GM12878 (cell line): ENCODE data around the gene MPIG6B. TPM values are rescaled to one million over a fixed set of nuclear protein-coding genes. Genes with fewer than 3 reads are reported as not detected.

Experiments used
- ATAC-seq: fragments of 200-7000 bp; cut with Tn5 transposase; 3 replicates; pipeline ENCODE4 v1.9.1; 2020; ENCODE audit warnings: mild to moderate bottlenecking, moderate library complexity
- BruUV-seq: library from RNA; stranded (reverse); fragments of 400-500 nt; replicated peaks from 2 replicates; lab custom pipeline; 2021; lab: Mats Ljungman, UMichigan
- CTCF ChIA-PET: fragments of 300-600 bp; sonication (Branson Sonifier 250); formaldehyde crosslinking; extraction: SDS; loops from one replicate; lab custom pipeline; 2021; ENCODE audit warnings: inconsistent platforms; lab: Yijun Ruan, JAX
- POLR2A ChIA-PET: fragments of 350-600 bp; formaldehyde crosslinking; extraction: SDS; loops from one replicate; lab custom pipeline; 2021; ENCODE audit warnings: inconsistent platforms; lab: Charles Lee
- RAD21 ChIA-PET: fragments of 300-600 bp; sonication (Branson Sonifier 250); formaldehyde crosslinking; loops from one replicate; lab custom pipeline; 2023; ENCODE audit warnings: antibody characterized with exemption; ENCODE audit not compliant: unreplicated experiment; lab: Charles Lee
- SMC1A ChIA-PET: fragments of 300-600 bp; sonication (Branson Sonifier 250); formaldehyde crosslinking; loops from one replicate; lab custom pipeline; 2023; ENCODE audit not compliant: unreplicated experiment, uncharacterized antibody; lab: Charles Lee
- DNase-seq: peaks from one replicate; pipeline ENCODE4 v3.0.0-alpha.2; 2011; ENCODE audit warnings: low read depth, low spot score
- FAIRE-seq: peaks from 3 replicates; lab custom pipeline; 2011; peaks lifted over from hg19 to GRCh38; lab: Jason Lieb, UNC
- H2AFZ ChIP-seq: 2 replicates; pipeline ENCODE4 v1.6.0; 2011; ENCODE audit warnings: low read depth, low read length, control low read depth; ENCODE audit not compliant: control insufficient read depth
- H3K27ac ChIP-seq: 2 replicates; pipeline ENCODE4 v1.5.1; 2011; ENCODE audit warnings: control low read depth; ENCODE audit not compliant: control insufficient read depth, insufficient read depth
- H3K27me3 ChIP-seq, 2 experiments: replicated peaks in 1 of 2; 2 replicates each; pipeline versions ENCODE4 v1.6.0 to v1.6.1; 2011; ENCODE audit warnings: low read length in 1 of 2; ENCODE audit not compliant: control insufficient read depth in 2 of 2, insufficient read depth in 2 of 2
- H3K36me3 ChIP-seq, 2 experiments: 2 replicates each; pipeline ENCODE4 v1.5.1; 2011; ENCODE audit warnings: low read length in 1 of 2; ENCODE audit not compliant: control insufficient read depth in 2 of 2, insufficient read depth in 2 of 2
- H3K4me1 ChIP-seq: 2 replicates; pipeline ENCODE4 v1.6.1; 2011; ENCODE audit warnings: mild to moderate bottlenecking, low read length, moderate library complexity, mixed read lengths; ENCODE audit not compliant: control insufficient read depth, insufficient read depth
- H3K4me2 ChIP-seq: 2 replicates; pipeline ENCODE4 v1.6.0; 2011; ENCODE audit warnings: control low read depth; ENCODE audit not compliant: control insufficient read depth, insufficient read depth
- H3K4me3 ChIP-seq: fragments of 200-600 bp; sonication (generic); 2 replicates; pipeline ENCODE4 v1.5.1; 2016
- H3K79me2 ChIP-seq: 2 replicates; pipeline ENCODE4 v1.6.0; 2011; ENCODE audit warnings: low read length; ENCODE audit not compliant: control insufficient read depth, insufficient read depth
- H3K9ac ChIP-seq: 2 replicates; pipeline ENCODE4 v1.8.0; 2011; ENCODE audit warnings: low read length, control low read depth, mixed read lengths; ENCODE audit not compliant: control insufficient read depth, insufficient read depth
- H3K9me3 ChIP-seq: replicated peaks from 3 replicates; pipeline ENCODE4 v1.5.1; 2011; ENCODE audit warnings: mild to moderate bottlenecking, low read length; ENCODE audit not compliant: control insufficient read depth, insufficient read depth
- H4K20me1 ChIP-seq: 2 replicates; pipeline ENCODE4 v1.6.0; 2011; ENCODE audit not compliant: control insufficient read depth, insufficient read depth
- CREM ChIP-seq: IDR thresholded peaks from 2 replicates; pipeline ENCODE4 v1.6.1; 2014; ENCODE audit warnings: antibody characterized with exemption, low read depth
- E2F4 ChIP-seq: IDR thresholded peaks from 2 replicates; pipeline ENCODE4 v1.6.1; 2012; ENCODE audit warnings: low read depth, low read length, improper control_type of control experiment
- FOS ChIP-seq: IDR thresholded peaks from 3 replicates; pipeline ENCODE4 v1.6.1; 2011; ENCODE audit warnings: borderline replicate concordance; ENCODE audit not compliant: insufficient read length; ENCODE audit errors: extremely low read depth
- IKZF2 ChIP-seq, 2 experiments: fragments of 450-650 bp; IDR thresholded peaks; 2 replicates each; pipeline ENCODE4 v1.6.1; 2017; ENCODE audit warnings: mild to moderate bottlenecking in 2 of 2, moderate library complexity in 2 of 2
- KDM1A ChIP-seq: fragments of 200-600 bp; sonication (generic); IDR thresholded peaks from 2 replicates; pipeline ENCODE4 v1.6.1; 2016; ENCODE audit warnings: borderline replicate concordance
- MTA2 ChIP-seq: fragments of 450-650 bp; IDR thresholded peaks from 2 replicates; pipeline ENCODE4 v1.6.1; 2016; ENCODE audit warnings: low read depth, mild to moderate bottlenecking, moderate library complexity
- NRF1 ChIP-seq: conservative IDR thresholded peaks from 2 replicates; pipeline ENCODE4 v1.6.1; 2011; ENCODE audit warnings: mild to moderate bottlenecking, low read depth, low read length, improper control_type of control experiment
- PKNOX1 ChIP-seq: fragments of 450-650 bp; IDR thresholded peaks from 2 replicates; pipeline ENCODE4 v1.6.1; 2016; ENCODE audit warnings: mild to moderate bottlenecking
- POLR2A ChIP-seq: IDR thresholded peaks from 2 replicates; pipeline ENCODE4 v1.6.1; 2011; ENCODE audit warnings: low read depth, mild to moderate bottlenecking, low read length
- SMC3 ChIP-seq: IDR thresholded peaks from 2 replicates; pipeline ENCODE4 v1.6.1; 2011; ENCODE audit warnings: low read length, improper control_type of control experiment, borderline replicate concordance
- SPI1 ChIP-seq: IDR thresholded peaks from 2 replicates; pipeline ENCODE4 v1.6.1; 2011; ENCODE audit warnings: low read depth, mild to moderate bottlenecking, low read length, moderate library complexity, borderline replicate concordance; ENCODE audit not compliant: insufficient read depth
- TARDBP ChIP-seq: IDR thresholded peaks from 2 replicates; pipeline ENCODE4 v1.6.1; 2016; ENCODE audit warnings: borderline replicate concordance
- TCF7 ChIP-seq: IDR thresholded peaks from 2 replicates; pipeline ENCODE4 v1.6.1; 2014; ENCODE audit warnings: antibody characterized with exemption, borderline replicate concordance
- YY1 ChIP-seq: IDR thresholded peaks from 2 replicates; pipeline ENCODE4 v1.6.1; 2011; ENCODE audit warnings: low read depth, mild to moderate bottlenecking, low read length
- WGBS: methylation state at CpG from one replicate; pipeline ENCODE4 v1.1.6; 2016; ENCODE audit warnings: low lambda C conversion rate; ENCODE audit not compliant: insufficient replicate concordance, insufficient coverage; ENCODE audit errors: missing lambda C conversion rate; 5-methylcytosine and 5-hydroxymethylcytosine counted together
- in situ Hi-C: fragments of 300-500 bp; cut with MboI; formaldehyde crosslinking; loops from 9 replicates; pipeline ENCODE4 v1.14.3; 2018; ENCODE audit warnings: mixed read lengths
- intact Hi-C: fragments of 100-400 bp; cut with micrococcal nuclease; formaldehyde crosslinking; loops from one replicate; pipeline ENCODE4 v1.14.2; 2022; ENCODE audit not compliant: unreplicated experiment
- polyA plus RNA-seq, 11 experiments: library from polyadenylated mRNA; depleted of rRNA in 4 of 11; unstranded in 6 of 11; stranded (reverse) in 5 of 11; fragments of >200 nt; fragmentation: Nextera tagmentation in 4 of 11; fragmentation: Illumina TruSeq in 1 of 11; extraction: Ambion mirVana in 4 of 11; extraction: Trizol in 1 of 11; gene quantifications; 1 replicate in 1 of 11; 2 replicates in 10 of 11; pipeline versions ENCODE4 v1.2.1 to v1.2.3, GENCODE V29; 2011 to 2016; ENCODE audit warnings: inconsistent platforms in 2 of 11, missing spikeins in 2 of 11, low read depth in 1 of 11
- total RNA-seq, 4 experiments: library from RNA; depleted of rRNA in 3 of 4; stranded (reverse); fragments of >200 nt in 3 of 4; fragmentation: Illumina TruSeq in 1 of 4; extraction: Trizol in 1 of 4; gene quantifications; 2 replicates each; pipeline versions ENCODE4 v1.2.1 to v1.2.3, GENCODE V29; 2013 to 2021
- TF ChIP-seq, protein P1 (sequence below): IDR thresholded peaks from 2 replicates; pipeline ENCODE4 v1.6.1; 2011; ENCODE audit warnings: borderline replicate concordance, low read depth, mild to moderate bottlenecking, moderate library complexity, mixed read lengths, low read length; ENCODE audit not compliant: insufficient read depth; ENCODE audit errors: extremely low read length
- TF ChIP-seq, protein P2 (sequence below): fragments of 450-650 bp; IDR thresholded peaks from 2 replicates; pipeline ENCODE4 v1.6.1; 2014; ENCODE audit warnings: mild to moderate bottlenecking
- TF ChIP-seq, protein P3 (sequence below): IDR thresholded peaks from 2 replicates; pipeline ENCODE4 v1.6.1; 2011; ENCODE audit warnings: borderline replicate concordance, low read depth, mild to moderate bottlenecking, moderate library complexity, low read length; ENCODE audit not compliant: insufficient read depth, poor library complexity, severe bottlenecking

MPIG6B gene
- total and polyA plus RNA-seq, 10 of the 15 experiments (the other 5 are each of a cell fraction or from before 2014, with no cell fraction given) = not detected

DNA sequence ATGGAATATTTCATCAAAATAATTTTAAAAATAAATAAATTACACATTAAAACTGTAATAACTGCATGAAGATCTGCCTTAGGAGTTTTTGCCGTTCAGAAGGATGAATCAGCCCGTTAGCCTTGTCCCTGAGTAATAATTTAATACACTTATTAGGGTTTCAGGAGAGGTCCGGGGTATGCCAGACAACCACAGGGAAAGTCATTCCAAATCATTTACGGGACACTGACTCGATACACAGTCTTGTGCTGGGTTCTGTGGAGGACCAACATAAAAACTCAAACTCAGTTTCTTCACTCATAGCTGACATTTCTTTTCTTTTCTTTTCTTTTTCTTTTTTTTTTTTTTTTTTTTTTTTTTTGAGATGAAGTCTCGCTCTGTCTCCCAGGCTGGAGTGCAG is 17.2 kb upstream of the MPIG6B start:
- no TSS peak for BruUV-seq
- H3K79me2 ChIP-seq = peaks cover 15% of the 10 kb centered on the region
- RAD21 ChIA-PET = no interaction called here
- intact Hi-C loops (no loop called here), in situ Hi-C loops (no loop called here)
- TF ChIP-seq SPI1 (no peak), E2F4 (no peak), PKNOX1 (no peak), IKZF2 (IDR thresholded peaks at IDR 0.05) (no peak), NRF1 (no peak), FOS (no peak), POLR2A (no peak), SMC3 (no peak), KDM1A (no peak), TCF7 (no peak), MTA2 (no peak), CREM (no peak), YY1 (no peak), TARDBP (no peak)
- TF ChIP-seq, protein P1, sequence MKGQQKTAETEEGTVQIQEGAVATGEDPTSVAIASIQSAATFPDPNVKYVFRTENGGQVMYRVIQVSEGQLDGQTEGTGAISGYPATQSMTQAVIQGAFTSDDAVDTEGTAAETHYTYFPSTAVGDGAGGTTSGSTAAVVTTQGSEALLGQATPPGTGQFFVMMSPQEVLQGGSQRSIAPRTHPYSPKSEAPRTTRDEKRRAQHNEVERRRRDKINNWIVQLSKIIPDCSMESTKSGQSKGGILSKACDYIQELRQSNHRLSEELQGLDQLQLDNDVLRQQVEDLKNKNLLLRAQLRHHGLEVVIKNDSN = no peak
- TF ChIP-seq, protein P2, sequence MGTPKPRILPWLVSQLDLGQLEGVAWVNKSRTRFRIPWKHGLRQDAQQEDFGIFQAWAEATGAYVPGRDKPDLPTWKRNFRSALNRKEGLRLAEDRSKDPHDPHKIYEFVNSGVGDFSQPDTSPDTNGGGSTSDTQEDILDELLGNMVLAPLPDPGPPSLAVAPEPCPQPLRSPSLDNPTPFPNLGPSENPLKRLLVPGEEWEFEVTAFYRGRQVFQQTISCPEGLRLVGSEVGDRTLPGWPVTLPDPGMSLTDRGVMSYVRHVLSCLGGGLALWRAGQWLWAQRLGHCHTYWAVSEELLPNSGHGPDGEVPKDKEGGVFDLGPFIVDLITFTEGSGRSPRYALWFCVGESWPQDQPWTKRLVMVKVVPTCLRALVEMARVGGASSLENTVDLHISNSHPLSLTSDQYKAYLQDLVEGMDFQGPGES = no peak
- TF ChIP-seq, protein P3, sequence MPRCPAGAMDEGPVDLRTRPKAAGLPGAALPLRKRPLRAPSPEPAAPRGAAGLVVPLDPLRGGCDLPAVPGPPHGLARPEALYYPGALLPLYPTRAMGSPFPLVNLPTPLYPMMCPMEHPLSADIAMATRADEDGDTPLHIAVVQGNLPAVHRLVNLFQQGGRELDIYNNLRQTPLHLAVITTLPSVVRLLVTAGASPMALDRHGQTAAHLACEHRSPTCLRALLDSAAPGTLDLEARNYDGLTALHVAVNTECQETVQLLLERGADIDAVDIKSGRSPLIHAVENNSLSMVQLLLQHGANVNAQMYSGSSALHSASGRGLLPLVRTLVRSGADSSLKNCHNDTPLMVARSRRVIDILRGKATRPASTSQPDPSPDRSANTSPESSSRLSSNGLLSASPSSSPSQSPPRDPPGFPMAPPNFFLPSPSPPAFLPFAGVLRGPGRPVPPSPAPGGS = no peak
- WGBS = 36% methylated on average over 5 of the region's 6 CpGs
- SMC1A ChIA-PET = no interaction called here
- H3K27me3 ChIP-seq = no peaks in the 10 kb centered on the region
- no peak for FAIRE-seq
- H3K27ac ChIP-seq = no peak overlapping the region
- no peaks in the 10 kb centered on the region for H3K36me3 ChIP-seq
- H3K4me2 ChIP-seq = no peak overlapping the region
- ATAC-seq = no peak
- no peaks in the 10 kb centered on the region for H4K20me1 ChIP-seq
- peaks cover 9% of the 10 kb centered on the region; the same call in 1 of the 2 replicates for H3K4me1 ChIP-seq
- no peak for DNase-seq
- H3K9ac ChIP-seq = no peak overlapping the region
- H2AFZ ChIP-seq = no peak overlapping the region
- no peaks in the 10 kb centered on the region for H3K9me3 ChIP-seq
- CTCF ChIA-PET = interaction anchor here (0.9 to 1.1 kb wide), 3 partner anchors 9 to 64 kb away, joined by 3 to 5 read pairs (median 3); partner anchors contain the start of gene LY6G6D
- POLR2A ChIA-PET = interaction anchor here (0.6 to 1.2 kb wide), 2 partner anchors 26 to 575 kb away, joined by 3 to 4 read pairs; no protein-coding TSS in a partner anchor
- H3K4me3 ChIP-seq = no peak overlapping the region
